Left ventricle myocardium superior (tissue), 1 donor: Measurements from ENCODE around the gene PANK1. TPM values are rescaled to one million over a fixed set of nuclear protein-coding genes. Genes with fewer than 3 reads are reported as not detected.
A peak's percentile ranks its signal among the peaks of the same experiment; 100 is the strongest.

Experiments
- ATAC-seq: fragments of 200-7000 bp; cut with Tn5 transposase; one replicate; pipeline ENCODE4 v1.9.1; 2020; ENCODE audit warnings: mild to moderate bottlenecking, moderate library complexity
- DNase-seq: peaks from one replicate; pipeline ENCODE4 v3.0.0-alpha.2; 2020
- intact Hi-C: fragments of 100-400 bp; cut with micrococcal nuclease; formaldehyde crosslinking; loops from one replicate; pipeline ENCODE4 v1.11.0; 2022
- long read RNA-seq: library from polyadenylated mRNA; unstranded; transcript quantifications from one replicate; pipeline ENCODE4 v2.0.0, GENCODE V29; 2021
- total RNA-seq: library from RNA; stranded (reverse); fragmentation: NEBNext Ultra II Directional; extraction: Animal tissue kit (Norgen Biotek cat#: 25700); gene quantifications from one replicate; pipeline ENCODE4 v1.2.1, GENCODE V29; 2021
- donor health status: DM: no; HTN: yes; CAD: no; lungs with severe emphysema.

The PANK1 gene
- total RNA-seq: 21.2 TPM
- long read RNA-seq, full-length matches to known transcripts: 8 of 14 reads
- long read RNA-seq, partial matches to known transcripts: 4 of 14 reads
- long read RNA-seq, other reads (novel, unspliced or antisense): 2 of 14 reads

GRCh38 chr10:89644967-89645741, at the start of gene PANK1:
PANK1 (minus strand) TSS chr10:89645242; CDS start chr10:89644891, 351 bp downstream.
- ATAC-seq (peak; percentile 72), DNase-seq (peak; percentile 85)
- intact Hi-C loops: loop anchor here (2.0 kb wide), 1 partner anchor 54 kb away; no protein-coding TSS in a partner anchor

GRCh38 chr10:89693176-89693575, 48.1 kb upstream of the PANK1 start:
- intact Hi-C loops: no loop called here
- DNase-seq (no peak), ATAC-seq (no peak)

GRCh38 chr10:89692416-89692815, 47.4 kb upstream of the PANK1 start:
- intact Hi-C loops: no loop called here
- ATAC-seq (no peak), DNase-seq (no peak)

GRCh38 chr10:89690027-89690426, 45.0 kb upstream of the PANK1 start:
- DNase-seq: no peak
- no peak for ATAC-seq
- intact Hi-C loops: no loop called here

GRCh38 chr10:89685936-89686335, 40.9 kb upstream of the PANK1 start:
- ATAC-seq: no peak
- no peak for DNase-seq
- intact Hi-C loops: no loop called here

- no peak for ATAC-seq
- intact Hi-C loops: no loop called here
These were observed 39.6 kb upstream of the PANK1 start for GRCh38 chr10:89684604-89685003.

GRCh38 chr10:89683883-89684282, 38.8 kb upstream of the PANK1 start:
- intact Hi-C loops: no loop called here
- no peak for ATAC-seq
- DNase-seq: no peak

More at GRCh38 chr10:89684604-89685003, 39.6 kb upstream of the PANK1 start:
- no peak for DNase-seq

GRCh38 chr10:89679986-89680385, 34.9 kb upstream of the PANK1 start:
- ATAC-seq (no peak), DNase-seq (no peak)
- intact Hi-C loops: no loop called here

- intact Hi-C loops: no loop called here
- DNase-seq (no peak), ATAC-seq (no peak)
These were observed 32.3 kb upstream of the PANK1 start for GRCh38 chr10:89677341-89677740.

GRCh38 chr10:89670926-89671325, 25.9 kb upstream of the PANK1 start:
- intact Hi-C loops: no loop called here
- DNase-seq (no peak), ATAC-seq (no peak)

- DNase-seq: no peak
- ATAC-seq: no peak
- intact Hi-C loops: no loop called here
These were observed 24.9 kb upstream of the PANK1 start for GRCh38 chr10:89669985-89670384.

GRCh38 chr10:89668386-89669071, 23.5 kb upstream of the PANK1 start:
- no peak for ATAC-seq
- intact Hi-C loops: no loop called here
- DNase-seq: no peak

- intact Hi-C loops: no loop called here
- DNase-seq (no peak), ATAC-seq (no peak)
These were observed 21.1 kb upstream of the PANK1 start for GRCh38 chr10:89666138-89666537.

- ATAC-seq: no peak
- DNase-seq: no peak
- intact Hi-C loops: no loop called here
These were observed 20.3 kb upstream of the PANK1 start for GRCh38 chr10:89665302-89665701.

- DNase-seq (no peak), ATAC-seq (peak; percentile 73)
- intact Hi-C loops: no loop called here
These were observed 19.2 kb upstream of the PANK1 start for GRCh38 chr10:89664203-89664602.

GRCh38 chr10:89663144-89663543, 18.1 kb upstream of the PANK1 start:
- no peak for DNase-seq
- peak; percentile 68 for ATAC-seq
- intact Hi-C loops: no loop called here

- DNase-seq (no peak), ATAC-seq (no peak)
- intact Hi-C loops: no loop called here
These were observed 17.6 kb upstream of the PANK1 start for GRCh38 chr10:89662596-89662995.

GRCh38 chr10:89659143-89660131, 14.4 kb upstream of the PANK1 start:
- DNase-seq: no peak
- intact Hi-C loops: no loop called here

GRCh38 chr10:89657302-89657701, 12.3 kb upstream of the PANK1 start:
- no peak for ATAC-seq
- no peak for DNase-seq
- intact Hi-C loops: no loop called here

More at GRCh38 chr10:89659143-89660131, 14.4 kb upstream of the PANK1 start:
- no peak for ATAC-seq
